NCI-H128 (cell line): Measurements from ENCODE around the gene TGFBR3L.
"Not testable (repeated sequence)": the region's sequence is repeated elsewhere in the genome, so short reads cannot be mapped to it uniquely, and the experiment has no call there.

Experiments used
- DNase-seq: peaks from one replicate; lab custom pipeline; 2025; ENCODE audit not compliant: unreplicated experiment; lab: John Stamatoyannopoulos, UW

TGFBR3L gene

DNA sequence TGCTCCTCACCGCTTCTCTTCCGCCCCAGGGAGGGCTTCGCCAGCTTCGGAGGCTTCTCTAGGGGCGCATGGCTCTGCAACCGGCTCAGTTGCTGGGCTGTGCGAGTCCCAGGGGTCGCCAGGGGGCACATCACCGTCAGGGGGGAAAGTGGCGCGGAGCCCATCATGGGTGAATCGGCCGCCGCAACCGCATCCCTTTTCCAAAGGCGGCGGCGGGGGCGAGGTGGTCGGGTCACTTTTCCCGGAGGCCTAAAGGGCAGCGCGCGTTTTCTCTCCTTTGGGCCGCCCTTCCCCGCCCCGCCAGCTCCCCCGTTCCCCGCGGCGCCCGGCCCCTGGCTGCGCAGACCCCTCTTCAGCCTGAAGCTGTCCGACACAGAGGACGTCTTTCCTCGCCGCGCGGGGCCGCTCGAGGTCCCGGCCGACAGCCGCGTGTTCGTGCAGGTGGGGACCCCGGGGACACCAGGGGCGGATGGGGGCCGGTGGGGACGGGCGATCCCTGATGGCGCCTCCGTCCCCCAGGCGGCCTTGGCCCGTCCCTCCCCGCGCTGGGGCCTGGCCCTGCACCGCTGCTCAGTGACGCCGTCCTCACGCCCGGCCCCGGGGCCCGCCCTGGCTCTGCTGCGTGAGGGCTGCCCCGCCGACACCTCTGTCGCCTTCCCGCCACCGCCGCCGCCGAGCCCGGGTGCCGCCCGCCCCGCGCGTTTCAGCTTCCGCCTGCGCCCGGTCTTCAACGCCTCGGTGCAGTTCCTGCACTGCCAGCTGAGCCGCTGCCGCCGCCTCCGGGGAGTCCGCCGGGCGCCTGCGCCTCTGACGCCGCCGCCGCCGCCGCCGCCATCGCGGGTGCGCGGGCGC lies 1.7 kb downstream of the TGFBR3L start:
- DNase-seq: no peak

DNA sequence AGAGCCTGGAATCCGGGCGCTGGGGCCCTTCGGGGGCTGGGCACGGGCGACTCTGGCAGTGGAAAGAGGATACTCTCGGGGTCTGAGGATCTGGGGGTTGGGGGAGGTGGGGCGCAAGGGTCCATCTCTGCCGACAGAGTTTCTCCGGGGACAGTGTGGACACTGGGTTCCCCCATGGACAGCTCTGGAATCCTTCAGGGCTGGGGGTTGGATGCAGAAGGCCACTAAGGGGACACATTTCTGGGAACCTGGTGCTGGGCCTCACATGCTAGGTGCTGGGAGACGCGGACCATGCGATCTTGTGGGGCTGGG lies 2.3 kb downstream of the TGFBR3L start:
- no peak for DNase-seq

DNA sequence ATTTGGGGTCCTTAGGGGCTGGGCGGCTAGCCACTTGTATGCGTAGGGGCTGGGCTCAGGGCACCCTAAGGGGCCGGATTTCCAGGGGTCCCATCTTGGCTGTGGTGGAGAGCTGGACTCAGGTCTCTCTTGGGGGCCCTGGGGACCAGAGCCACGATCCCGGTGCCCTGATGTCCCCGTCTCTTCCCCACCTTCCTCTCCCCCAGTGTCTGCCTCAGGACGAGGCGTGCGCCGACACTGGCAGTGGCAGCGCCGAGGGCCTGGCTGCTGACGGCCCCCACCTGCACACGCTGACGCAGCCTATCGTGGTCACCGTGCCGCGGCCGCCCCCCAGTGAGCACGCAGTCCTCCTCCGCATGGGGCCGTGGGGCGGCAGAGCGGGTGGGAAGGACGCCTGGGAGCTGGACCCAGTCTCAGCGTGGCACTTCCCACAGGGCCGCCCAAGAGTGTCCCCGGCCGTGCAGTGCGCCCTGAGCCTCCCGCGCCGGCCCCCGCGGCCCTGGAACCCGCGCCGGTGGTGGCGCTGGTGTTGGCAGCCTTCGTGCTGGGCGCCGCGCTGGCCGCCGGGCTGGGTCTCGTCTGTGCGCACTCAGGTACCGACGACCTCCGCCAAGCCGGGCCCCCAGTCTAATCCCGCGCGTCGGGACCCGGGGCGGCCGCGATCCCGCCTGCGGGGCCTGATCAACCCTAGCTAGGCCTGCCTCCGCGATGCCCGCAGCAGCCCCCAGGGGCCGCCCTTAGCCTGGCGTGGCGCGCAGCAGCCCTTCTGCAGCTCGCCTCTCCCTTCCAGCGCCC lies 2.8 kb downstream of the TGFBR3L start:
- DNase-seq: no peak

DNA sequence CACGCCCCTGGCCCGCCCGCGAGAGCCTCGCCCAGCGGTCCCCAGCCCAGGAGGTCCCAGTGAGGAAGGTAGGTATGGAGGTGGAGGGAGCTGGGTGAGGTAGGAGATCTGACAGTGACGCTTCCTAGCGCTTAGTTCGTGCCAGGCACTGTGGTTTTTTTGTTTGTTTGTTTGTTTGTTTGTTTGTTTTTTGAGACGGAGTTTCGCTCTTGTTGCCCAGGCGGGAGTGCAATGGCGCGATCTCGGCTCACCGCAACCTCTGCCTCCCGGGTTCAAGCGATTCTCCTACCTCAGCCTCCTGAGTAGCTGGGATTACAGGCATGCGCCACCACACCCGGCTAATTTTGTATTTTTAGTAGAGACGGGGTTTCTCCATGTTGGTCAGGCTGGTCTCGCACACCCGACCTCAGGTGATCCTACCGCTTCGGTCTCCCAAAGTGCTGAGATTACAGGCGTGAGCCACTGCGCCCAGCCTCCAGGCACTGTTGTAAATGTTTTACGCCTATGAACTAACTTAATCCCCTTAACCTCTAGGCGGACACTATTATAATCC lies 3.5 kb downstream of the TGFBR3L start:
- DNase-seq: not testable (repeated sequence)

DNA sequence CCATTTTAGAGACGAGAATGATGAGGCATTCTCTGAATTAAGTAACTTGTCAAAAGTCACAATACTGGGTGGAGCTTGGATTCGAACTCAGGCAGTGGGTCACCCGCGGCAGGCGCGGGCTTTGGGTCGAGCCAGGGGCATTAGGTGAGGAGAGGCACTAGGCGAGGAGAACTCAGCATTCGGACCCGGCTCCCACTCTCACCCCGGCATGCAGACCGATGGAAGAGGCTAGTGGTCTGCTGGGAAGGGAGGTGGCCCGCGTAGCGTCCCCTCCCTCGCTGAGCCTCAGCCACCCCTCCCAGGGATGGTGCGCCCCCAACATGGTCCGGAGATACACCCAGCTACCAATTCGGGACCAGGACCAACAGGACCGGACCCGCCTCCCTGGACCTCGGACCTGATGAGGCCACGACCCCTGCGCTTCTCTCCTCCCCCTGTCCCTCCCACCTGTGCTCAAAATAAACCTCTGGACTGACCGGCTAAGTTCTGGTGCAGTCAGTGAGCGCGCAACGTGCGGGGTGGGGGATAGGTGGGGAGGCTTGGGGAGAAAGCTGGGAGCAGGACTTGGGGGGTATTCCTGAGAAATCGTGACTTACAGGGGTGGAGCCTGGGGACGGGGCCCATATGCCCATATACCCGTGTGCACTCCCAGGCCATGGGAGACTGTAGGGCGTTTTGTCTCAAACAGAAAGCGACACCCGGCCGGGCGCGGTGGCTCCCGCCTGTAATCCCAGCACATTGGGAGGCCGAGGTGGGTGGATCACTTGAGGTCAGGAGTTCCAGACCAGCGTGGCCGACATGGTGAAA lies 4.2 kb downstream of the TGFBR3L start:
- DNase-seq: no peak

DNA sequence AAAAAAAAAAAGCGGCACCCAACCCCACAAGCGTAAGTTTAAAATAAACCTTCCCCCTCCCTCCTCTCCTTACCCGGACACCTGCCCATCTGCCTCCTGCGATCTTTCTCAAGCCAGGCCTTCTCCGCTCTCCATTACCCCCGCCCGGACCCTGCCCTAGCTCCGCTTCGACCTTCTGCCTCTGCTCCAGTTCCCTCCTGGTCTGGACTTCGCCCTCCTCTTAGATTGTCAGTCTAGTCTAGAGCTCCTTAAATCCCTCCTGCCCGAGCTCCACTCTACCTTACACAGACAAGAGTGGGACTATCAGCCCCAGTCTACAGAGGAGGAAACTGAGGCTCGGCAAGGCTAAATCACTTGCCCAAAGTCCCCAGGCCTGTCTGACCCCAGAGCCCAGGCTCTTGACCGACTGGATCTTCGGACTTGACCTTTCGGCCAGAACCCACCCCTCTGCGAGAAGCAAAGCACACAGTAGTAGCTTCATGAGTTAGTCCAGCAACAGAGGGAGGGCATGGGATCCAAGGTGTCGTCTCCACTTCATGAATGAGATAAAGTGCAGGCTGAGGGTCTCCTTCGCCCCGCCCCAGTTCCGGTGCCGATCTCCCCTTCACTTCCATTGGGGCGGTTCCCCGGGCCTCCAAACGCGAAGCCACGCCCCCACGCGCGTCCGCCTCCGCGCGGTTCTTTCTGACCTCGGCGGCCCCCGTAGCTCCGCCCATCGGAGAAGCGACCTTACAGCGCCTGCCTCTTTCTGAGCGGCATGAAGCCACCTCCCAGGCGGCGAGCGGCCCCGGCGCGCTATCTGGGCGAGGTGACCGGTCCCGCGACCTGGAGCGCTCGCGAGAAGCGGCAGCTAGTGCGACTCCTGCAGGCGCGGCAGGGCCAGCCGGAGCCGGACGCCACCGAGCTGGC lies 5.2 kb downstream of the TGFBR3L start, which contains the start of gene SNAPC2:
TSS of gene SNAPC2 (plus strand) at position 729 of the 909 bp plus-strand sequence. CDS start at position 758, 29 bp downstream.
- DNase-seq: peak; percentile 82

DNA sequence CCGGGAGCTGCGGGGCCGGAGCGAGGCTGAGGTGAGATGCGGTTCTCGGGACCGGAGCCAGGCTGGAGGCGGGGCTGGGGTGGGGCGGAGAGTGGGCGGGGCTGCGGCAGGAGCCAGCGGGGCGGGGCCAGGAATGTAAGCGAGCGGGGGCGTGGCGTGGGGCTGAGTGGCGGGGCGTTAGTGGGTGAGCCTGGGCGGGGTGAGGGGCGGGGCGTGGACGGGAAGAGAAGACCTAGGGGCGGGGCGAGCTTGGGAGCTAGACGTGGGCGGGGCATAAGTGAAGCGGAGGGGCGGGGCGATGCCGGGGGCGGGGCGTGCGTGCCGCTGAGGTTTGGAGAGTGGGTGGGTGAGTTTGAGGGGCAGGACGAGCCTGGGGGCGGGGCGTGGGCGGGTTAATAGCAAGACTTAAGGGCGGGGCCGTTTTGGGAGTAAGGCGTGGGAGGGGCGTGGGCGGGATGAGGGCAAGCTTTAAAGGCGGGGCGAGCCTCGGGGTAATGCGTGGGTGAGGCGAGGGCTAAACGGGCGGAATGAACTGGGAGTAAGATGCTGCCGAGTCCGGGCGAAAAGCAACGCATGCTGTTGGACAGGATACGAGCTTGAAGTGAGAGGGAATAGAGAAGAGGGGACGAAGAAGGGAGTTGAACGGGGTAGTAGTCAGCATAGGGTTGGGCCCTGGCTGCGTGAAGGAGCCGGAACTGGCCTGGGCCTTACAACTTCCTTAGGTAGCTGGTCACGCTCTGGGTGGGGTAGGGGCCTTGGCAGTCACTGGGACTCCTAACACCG lies 6.1 kb downstream of the TGFBR3L start:
- peak; percentile 93 for DNase-seq

DNA sequence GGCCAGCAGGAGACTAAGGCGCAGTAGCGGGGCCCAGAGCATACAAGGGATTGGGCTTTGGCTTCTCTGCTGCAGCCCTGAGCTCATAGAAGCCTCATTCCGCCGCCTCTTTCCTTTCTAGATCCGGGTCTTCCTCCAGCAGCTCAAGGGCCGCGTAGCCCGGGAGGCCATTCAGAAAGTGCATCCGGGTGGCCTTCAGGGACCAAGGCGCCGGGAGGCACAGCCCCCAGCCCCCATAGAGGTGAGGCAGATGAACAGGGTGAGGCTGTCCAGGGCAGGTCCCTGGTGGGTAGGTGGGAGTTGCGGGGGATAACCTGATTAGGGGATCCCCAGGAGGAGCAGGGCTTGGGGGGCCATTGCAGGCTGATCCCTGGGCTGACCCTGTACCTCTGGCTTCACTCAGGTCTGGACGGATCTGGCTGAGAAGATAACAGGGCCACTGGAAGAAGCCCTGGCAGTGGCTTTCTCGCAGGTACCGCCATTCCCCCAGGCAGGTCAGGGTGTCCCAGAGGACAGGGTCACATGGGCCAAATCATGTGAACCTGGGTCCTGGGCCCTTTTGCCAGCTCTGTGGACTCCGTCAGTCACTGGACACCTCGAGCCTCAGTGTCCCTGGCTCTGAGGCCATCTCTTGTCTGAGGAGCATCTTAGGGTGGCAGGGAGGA lies 6.8 kb downstream of the TGFBR3L start:
- no peak for DNase-seq

DNA sequence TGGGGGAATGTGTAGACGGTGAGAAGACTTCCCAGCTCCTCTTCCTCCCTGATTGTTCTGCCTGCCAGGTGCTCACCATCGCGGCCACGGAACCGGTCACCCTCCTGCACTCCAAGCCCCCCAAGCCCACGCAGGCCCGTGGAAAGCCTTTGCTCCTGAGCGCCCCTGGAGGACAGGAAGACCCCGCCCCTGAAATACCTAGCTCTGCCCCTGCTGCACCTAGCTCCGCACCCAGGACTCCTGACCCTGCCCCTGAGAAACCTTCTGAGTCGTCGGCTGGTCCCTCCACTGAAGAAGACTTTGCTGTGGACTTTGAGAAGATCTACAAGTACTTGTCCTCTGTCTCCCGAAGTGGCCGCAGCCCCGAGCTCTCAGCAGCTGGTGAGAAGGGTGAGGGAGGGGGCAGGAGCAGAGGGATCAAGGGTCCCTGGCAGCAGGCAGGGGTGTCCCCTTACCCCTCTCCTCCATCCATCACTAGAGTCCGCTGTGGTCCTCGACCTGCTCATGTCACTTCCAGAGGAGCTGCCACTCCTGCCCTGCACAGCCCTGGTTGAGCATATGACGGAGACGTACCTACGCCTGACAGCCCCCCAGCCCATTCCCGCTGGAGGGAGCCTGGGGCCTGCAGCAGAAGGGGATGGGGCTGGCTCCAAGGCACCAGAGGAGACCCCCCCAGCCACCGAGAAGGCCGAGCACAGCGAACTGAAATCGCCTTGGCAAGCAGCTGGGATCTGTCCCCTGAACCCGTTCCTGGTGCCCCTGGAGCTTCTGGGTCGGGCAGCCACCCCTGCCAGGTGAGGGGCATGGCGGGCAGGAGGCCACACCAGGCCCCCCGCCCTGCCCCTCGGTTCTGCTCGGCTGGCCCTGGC lies 7.6 kb downstream of the TGFBR3L start:
- DNase-seq: no peak

DNA sequence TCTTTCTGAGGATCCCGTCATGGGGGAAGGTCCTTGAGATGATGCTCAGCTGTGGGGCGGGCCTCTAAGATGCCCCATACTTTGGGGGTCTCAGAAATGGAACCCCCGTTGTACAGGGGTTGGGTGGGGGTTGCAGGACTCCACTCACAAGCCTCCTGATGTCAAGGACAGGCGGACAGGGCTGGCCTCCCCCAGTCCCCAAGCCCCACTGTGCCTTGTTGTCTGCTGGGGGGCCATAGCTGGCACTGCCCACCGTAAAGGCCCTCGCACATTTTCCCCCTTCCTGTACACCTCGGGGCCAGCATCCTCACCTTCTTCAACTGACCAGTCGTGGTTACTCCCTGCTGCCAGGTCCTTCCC lies 8.2 kb downstream of the TGFBR3L start:
- no peak for DNase-seq

DNA sequence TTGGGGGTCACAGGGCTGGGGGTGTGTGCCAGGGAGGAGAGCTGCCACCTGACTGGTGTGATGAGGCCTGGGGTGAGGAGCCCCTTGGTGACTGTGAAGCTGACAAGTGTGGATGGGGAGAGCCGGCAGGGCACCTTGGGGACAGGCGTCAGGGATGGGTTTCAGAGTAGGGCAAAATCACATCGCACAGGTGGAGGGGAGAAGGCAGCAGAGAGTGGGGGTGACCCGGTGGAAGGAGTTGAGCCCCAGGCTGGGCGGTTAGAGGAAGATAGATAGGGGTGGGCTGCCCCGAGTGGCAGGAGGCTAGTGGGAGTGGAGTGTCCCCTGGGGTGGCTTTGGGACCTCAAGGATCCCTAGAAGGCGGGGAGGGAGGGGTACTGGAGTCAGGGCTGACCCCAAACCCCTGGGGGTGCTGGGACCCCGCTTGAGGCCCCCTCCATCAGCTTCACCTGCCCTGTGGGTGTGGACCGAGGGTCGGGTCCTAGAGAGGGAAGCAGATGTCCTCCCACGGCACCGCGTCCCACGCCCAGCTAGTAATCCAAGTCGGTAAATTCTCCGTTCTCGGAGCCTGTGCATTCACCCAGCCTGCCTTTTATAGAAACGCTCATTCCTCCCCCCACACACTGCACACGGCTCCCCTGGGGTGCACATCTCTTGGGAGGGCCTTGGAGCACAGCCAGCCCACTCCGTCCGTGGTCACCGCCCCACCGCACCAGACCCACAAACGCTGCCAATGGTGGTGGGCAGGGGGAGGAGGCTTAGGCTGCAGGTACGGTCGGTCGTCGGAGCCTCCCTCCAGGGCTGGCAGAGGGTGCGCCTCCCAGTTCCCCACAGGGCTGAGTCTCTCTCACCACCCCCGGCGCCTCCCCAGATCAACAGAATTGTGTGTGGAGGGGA lies 8.9 kb downstream of the TGFBR3L start:
- DNase-seq: no peak

DNA sequence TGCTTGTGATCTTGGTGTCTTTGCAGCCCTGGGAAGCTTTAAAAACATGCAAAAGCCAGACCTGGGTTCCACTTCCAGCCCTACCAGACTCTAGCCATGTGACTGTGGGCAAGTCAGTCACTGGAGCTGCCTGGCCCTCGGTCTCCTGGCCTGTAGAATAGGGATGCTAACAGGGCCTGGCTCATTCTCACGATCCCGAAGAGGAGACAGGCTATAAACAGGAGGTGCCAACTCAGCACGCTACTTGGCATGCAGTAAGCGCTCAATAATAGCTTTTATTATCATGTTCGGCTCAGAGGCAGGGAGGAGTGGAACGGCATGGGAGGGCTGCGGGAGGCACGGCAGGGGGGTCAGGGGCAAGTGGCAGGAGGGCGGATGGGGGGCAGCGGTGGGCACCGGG lies 9.6 kb downstream of the TGFBR3L start:
- DNase-seq: no peak

DNA sequence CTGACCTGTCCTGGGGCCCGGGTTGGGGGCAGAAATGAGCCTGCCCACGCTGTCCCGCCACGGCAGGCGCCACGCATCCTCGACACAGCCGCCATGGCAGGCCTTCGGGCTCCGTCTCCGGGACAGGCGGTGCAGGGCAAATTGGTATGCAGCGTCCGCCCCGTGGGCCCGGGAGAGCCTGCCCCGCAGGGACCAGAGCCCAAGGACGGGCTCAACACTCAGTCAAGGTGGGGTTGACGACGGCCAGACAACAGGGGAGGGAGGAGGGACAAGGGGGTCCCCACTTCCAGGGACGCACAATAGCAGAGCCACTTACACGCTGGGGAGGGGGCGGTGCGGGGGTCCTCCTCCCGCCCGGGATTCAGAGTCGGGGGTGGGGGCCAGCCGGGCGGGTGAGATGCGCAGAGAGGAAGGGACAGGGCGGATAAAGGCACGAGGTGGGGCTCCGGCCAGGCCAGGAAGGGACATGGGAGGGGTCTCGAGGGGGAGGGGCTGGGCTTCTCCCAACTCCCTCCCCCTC lies 10.1 kb downstream of the TGFBR3L start:
- DNase-seq: no peak

DNA sequence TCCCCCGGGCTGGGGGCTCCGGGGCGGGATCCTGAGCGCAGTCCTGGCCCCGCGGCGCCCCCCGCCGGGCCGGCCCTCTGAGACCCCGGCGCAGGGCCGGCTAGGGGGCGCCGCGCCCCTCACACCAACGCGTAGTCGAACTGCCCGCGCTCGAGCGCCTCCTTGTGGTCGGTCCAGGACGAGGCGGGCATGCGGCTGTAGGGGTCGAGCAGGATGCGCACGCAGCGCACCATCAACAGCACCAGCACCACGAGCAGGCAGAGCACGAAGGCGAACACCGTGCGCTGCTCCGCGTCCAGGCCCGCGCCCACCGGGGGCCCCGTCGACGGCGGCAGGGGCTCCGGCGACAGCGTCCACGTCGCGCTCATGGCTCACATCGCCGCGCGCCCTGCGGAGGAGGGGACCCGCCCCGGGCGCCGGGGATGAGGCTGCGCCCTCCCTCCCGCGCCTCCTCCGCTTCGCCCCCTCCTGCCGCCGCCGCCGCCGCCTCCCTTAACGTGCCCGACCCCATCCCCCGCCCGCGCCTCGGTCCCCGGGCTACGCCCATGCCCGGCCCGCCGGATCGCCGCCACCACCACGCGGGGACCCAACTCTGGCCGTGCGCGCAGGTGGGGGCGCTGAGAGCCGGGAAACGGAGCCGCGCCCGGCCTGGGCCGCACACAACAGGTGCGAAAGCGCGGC lies 10.7 kb downstream of the TGFBR3L start:
- DNase-seq: peak; percentile 52

DNA sequence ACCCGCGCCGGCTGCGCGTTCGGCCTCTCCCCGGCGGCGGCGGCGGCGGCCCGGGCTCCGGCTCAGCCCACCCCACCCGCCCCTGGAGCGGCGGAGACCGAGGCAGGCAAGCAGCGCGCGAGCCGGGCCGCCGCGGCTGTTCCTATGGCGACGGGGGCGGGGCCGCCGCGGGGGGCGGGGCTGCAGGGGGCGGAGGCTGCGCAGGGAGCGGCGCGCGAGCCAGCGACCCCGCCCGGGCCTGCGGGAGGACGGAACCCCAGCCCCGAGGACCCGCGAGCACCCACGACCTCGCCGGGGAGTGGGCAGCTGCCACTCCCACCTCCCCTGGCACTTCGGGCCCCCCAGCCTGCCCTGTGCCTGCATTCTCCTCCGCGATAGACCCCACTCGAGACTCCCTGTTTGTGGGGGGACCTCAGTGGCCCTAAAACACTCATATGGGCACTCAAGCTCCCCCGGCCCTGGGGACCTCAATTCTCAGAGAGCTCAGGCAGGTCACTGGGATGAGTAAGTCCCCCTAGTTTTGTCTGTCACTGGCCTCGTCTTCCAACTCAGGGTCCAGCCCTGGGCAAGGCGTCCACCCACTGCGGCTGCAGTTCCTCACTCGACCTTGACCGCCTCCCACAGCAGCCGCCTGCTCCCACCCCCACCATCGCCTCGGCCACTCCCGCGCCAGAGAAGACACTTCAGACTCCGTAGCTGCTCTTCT lies 11.5 kb downstream of the TGFBR3L start, which contains the start of gene CTXN1:
TSS of gene CTXN1 (minus strand) at position 115 of the 706 bp plus-strand sequence. CDS start 597 bp downstream, outside the sequence.
- DNase-seq: no peak
